B cell (primary cell): ENCODE results near the gene LRP2. TPM values are rescaled to one million over a fixed set of nuclear protein-coding genes. Genes with fewer than 3 reads are reported as not detected.

Experiments used
- ATAC-seq: fragments of 200-7000 bp; cut with Tn5 transposase; one replicate; pipeline ENCODE4 v1.10.0; 2021; ENCODE audit warnings: low read depth, mild to moderate bottlenecking, moderate number of reproducible peaks, moderate library complexity
- CTCF ChIA-PET: fragments of 350-600 bp; sonication (Branson Sonifier 250); formaldehyde crosslinking; loops from one replicate; lab custom pipeline; 2021; ENCODE audit warnings: antibody characterized with exemption, inconsistent platforms; lab: Charles Lee
- POLR2A ChIA-PET: fragments of 350-600 bp; sonication (Branson Sonifier 250); formaldehyde crosslinking; loops from one replicate; lab custom pipeline; 2021; ENCODE audit warnings: antibody characterized with exemption; lab: Charles Lee
- DNase-seq: peaks from one replicate; pipeline ENCODE4 v3.0.0; 2013
- H2AFZ ChIP-seq: 2 replicates; pipeline ENCODE4 v1.6.1; 2012; ENCODE audit warnings: mild to moderate bottlenecking, low read depth, low read length; ENCODE audit not compliant: insufficient read depth, poor library complexity, severe bottlenecking
- H3K27ac ChIP-seq, 2 donors: 1 replicate in 1 of 2; 2 replicates in 1 of 2; pipeline ENCODE4 v1.5.1; 2012 to 2013; ENCODE audit warnings: low read length in 2 of 2, mild to moderate bottlenecking in 2 of 2, moderate library complexity in 1 of 2
- H3K27me3 ChIP-seq, 4 experiments: fragments of 200-600 bp in 1 of 4; sonication (generic) in 1 of 4; replicated peaks in 1 of 4; 1 replicate in 2 of 4; 2 replicates in 2 of 4; pipeline versions ENCODE4 v1.6.1 to v1.7.0; 2013 to 2016; ENCODE audit warnings: low read length in 3 of 4, mild to moderate bottlenecking in 2 of 4, mixed read lengths in 1 of 4, moderate library complexity in 1 of 4; ENCODE audit not compliant: insufficient read depth in 4 of 4, control insufficient read depth in 3 of 4; ENCODE audit errors: control extremely low read depth in 1 of 4
- H3K36me3 ChIP-seq, 2 experiments: replicated peaks in 1 of 2; 1 replicate in 1 of 2; 2 replicates in 1 of 2; pipeline versions ENCODE4 v1.6.1 to v1.7.1; 2013; ENCODE audit warnings: low read length in 1 of 2; ENCODE audit not compliant: insufficient read depth in 2 of 2, control insufficient read depth in 1 of 2; ENCODE audit errors: control extremely low read depth in 1 of 2, extremely low read depth in 1 of 2
- H3K4me1 ChIP-seq, 2 donors: fragments of 200-600 bp in 1 of 2; sonication (generic) in 1 of 2; 1 replicate in 1 of 2; 2 replicates in 1 of 2; pipeline versions ENCODE4 v1.5.1 to v1.6.1; 2013 to 2017; ENCODE audit warnings: low read length in 2 of 2; ENCODE audit not compliant: control insufficient read depth in 2 of 2, insufficient read depth in 2 of 2
- H3K4me2 ChIP-seq: replicated peaks from 2 replicates; pipeline ENCODE3; 2012; ENCODE audit warnings: mild to moderate bottlenecking, low read depth, low read length; ENCODE audit not compliant: poor library complexity, severe bottlenecking
- H3K4me3 ChIP-seq, 5 experiments: fragments of 200-600 bp in 1 of 5; sonication (generic) in 1 of 5; 1 replicate in 3 of 5; 2 replicates in 2 of 5; pipeline versions ENCODE4 v1.5.1 to v1.7.0; 2011 to 2016; ENCODE audit warnings: low read length in 4 of 5, mild to moderate bottlenecking in 4 of 5, low read depth in 2 of 5, control low read depth in 1 of 5, moderate library complexity in 1 of 5; ENCODE audit not compliant: insufficient read depth in 1 of 5; ENCODE audit errors: control extremely low read depth in 1 of 5, extremely low read depth in 1 of 5
- H3K79me2 ChIP-seq: fragments of 200-600 bp; sonication (generic); one replicate; pipeline ENCODE4 v1.6.0; 2016; ENCODE audit warnings: low read length; ENCODE audit not compliant: control insufficient read depth, insufficient read depth
- H3K9ac ChIP-seq: fragments of 200-600 bp; sonication (generic); 2 replicates; pipeline ENCODE4 v1.6.1; 2017; ENCODE audit warnings: mild to moderate bottlenecking, low read length, moderate library complexity
- H3K9me3 ChIP-seq, 3 donors: one replicate each; pipeline versions ENCODE4 v1.6.1 to v1.7.1; 2013; ENCODE audit warnings: low read length in 2 of 3; ENCODE audit not compliant: control insufficient read depth in 2 of 3, insufficient read depth in 1 of 3; ENCODE audit errors: control extremely low read depth in 1 of 3
- H4K20me1 ChIP-seq: 2 replicates; pipeline ENCODE4 v1.6.0; 2012; ENCODE audit warnings: mild to moderate bottlenecking, low read length; ENCODE audit not compliant: insufficient read depth, control insufficient read depth, poor library complexity, severe bottlenecking
- H3K27ac Mint-ChIP-seq: one replicate; pipeline ENCODE4 v1.8.0; 2021; ENCODE audit warnings: mixed read lengths
- H3K27me3 Mint-ChIP-seq: one replicate; pipeline ENCODE4 v1.8.0; 2021; ENCODE audit warnings: mixed read lengths
- H3K4me1 Mint-ChIP-seq: one replicate; pipeline ENCODE4 v1.8.0; 2021; ENCODE audit warnings: mixed read lengths
- H3K4me3 Mint-ChIP-seq: one replicate; pipeline ENCODE4 v1.8.0; 2021; ENCODE audit warnings: mixed read lengths
- H3K9me3 Mint-ChIP-seq: one replicate; pipeline ENCODE4 v1.8.0; 2022; ENCODE audit warnings: mixed read lengths; ENCODE audit not compliant: insufficient read depth
- EZH2 ChIP-seq: IDR thresholded peaks from 2 replicates; pipeline ENCODE4 v1.6.1; 2012; ENCODE audit warnings: borderline replicate concordance, low read depth, mild to moderate bottlenecking, moderate library complexity, low read length; ENCODE audit not compliant: insufficient read depth, poor library complexity, severe bottlenecking
- WGBS: methylation state at CpG from one replicate; pipeline ENCODE4 v1.1.5; 2013; ENCODE audit warnings: missing lambda C conversion rate; ENCODE audit not compliant: insufficient coverage; 5-methylcytosine and 5-hydroxymethylcytosine counted together
- intact Hi-C: fragments of 100-400 bp; cut with micrococcal nuclease; formaldehyde crosslinking; loops from one replicate; pipeline ENCODE4 v1.10.0; 2022
- polyA plus RNA-seq: library from polyadenylated mRNA; depleted of rRNA; stranded (reverse); fragments of >200 nt; gene quantifications from 2 replicates; pipeline ENCODE4 v1.2.3, GENCODE V29; 2012
- total RNA-seq, 2 donors: library from RNA; stranded (reverse); fragments of 120-200 nt in 1 of 2; gene quantifications; 1 replicate in 1 of 2; 2 replicates in 1 of 2; pipeline versions ENCODE4 v1.2.3 to v1.2.4, GENCODE V29; 2013 to 2022
- TF ChIP-seq, protein P1 (sequence below): fragments of 200-600 bp; IDR thresholded peaks from one replicate; pipeline ENCODE4 v1.8.0; 2022; ENCODE audit warnings: antibody characterized with exemption, mild to moderate bottlenecking

LRP2 gene
- total and polyA plus RNA-seq, 2 donors (not counting 1 experiment from before 2014, with no cell fraction given): not detected

DNA sequence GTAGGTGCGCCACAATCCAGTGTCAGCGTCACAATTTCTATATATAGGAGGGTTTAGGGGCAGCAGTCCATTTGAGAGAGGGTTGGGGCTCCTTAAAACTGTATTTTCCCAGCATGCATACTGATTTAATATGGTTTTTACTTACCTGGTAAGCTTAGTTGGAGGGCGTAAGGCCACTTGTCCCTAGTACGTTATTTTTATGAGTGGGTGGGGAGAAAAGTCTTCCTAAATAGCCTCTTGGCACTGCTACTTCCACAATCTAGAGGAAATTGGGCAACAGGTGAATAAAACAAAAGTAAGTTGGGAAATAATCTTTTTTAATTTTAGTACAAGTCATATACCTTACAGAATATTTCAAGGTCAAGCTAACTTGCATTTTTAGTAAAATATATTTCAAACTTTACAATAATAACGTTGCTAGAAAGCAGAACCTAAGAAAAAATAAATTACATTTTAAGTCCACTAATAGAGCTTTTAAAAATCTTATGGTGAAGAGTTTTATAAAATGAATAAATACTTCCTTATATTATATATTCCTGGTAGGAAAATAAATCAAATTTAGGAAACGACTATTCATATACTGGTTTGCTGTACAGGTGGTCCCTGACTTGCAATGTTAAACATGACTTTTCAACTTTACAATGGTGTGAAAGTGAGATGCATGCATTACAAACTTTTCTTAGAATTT, 272.1 kb downstream of the LRP2 start:
- no peak for ATAC-seq
- no peak overlapping the region for H3K9ac ChIP-seq
- H3K36me3 ChIP-seq: no peaks in the 10 kb centered on the region
- POLR2A ChIA-PET: no interaction called here
- no peaks in the 10 kb centered on the region for H3K27me3 Mint-ChIP-seq
- H2AFZ ChIP-seq: no peak overlapping the region
- CTCF ChIA-PET: no interaction called here
- no peak overlapping the region for H3K4me2 ChIP-seq
- H3K4me3 Mint-ChIP-seq: no peak overlapping the region
- H3K4me3 ChIP-seq: no peak overlapping the region
- DNase-seq: no peak
- no peaks in the 10 kb centered on the region for H4K20me1 ChIP-seq
- TF ChIP-seq EZH2: no peak
- TF ChIP-seq, protein P1, sequence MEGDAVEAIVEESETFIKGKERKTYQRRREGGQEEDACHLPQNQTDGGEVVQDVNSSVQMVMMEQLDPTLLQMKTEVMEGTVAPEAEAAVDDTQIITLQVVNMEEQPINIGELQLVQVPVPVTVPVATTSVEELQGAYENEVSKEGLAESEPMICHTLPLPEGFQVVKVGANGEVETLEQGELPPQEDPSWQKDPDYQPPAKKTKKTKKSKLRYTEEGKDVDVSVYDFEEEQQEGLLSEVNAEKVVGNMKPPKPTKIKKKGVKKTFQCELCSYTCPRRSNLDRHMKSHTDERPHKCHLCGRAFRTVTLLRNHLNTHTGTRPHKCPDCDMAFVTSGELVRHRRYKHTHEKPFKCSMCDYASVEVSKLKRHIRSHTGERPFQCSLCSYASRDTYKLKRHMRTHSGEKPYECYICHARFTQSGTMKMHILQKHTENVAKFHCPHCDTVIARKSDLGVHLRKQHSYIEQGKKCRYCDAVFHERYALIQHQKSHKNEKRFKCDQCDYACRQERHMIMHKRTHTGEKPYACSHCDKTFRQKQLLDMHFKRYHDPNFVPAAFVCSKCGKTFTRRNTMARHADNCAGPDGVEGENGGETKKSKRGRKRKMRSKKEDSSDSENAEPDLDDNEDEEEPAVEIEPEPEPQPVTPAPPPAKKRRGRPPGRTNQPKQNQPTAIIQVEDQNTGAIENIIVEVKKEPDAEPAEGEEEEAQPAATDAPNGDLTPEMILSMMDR: no peak
- no peaks in the 10 kb centered on the region for H3K27me3 ChIP-seq
- intact Hi-C loops: no loop called here
- peaks cover 2 to 3% of the 10 kb centered on the region in 2 donors for H3K4me1 ChIP-seq
- peaks cover 13% of the 10 kb centered on the region for H3K4me1 Mint-ChIP-seq
- no peaks in the 10 kb centered on the region for H3K9me3 Mint-ChIP-seq
- H3K27ac ChIP-seq: no peak overlapping the region
- no peaks in the 10 kb centered on the region for H3K9me3 ChIP-seq
- H3K27ac Mint-ChIP-seq: no peak overlapping the region
- no CpG with 5 or more reads among the region's 6 CpGs for WGBS
- no peaks in the 10 kb centered on the region for H3K79me2 ChIP-seq

DNA sequence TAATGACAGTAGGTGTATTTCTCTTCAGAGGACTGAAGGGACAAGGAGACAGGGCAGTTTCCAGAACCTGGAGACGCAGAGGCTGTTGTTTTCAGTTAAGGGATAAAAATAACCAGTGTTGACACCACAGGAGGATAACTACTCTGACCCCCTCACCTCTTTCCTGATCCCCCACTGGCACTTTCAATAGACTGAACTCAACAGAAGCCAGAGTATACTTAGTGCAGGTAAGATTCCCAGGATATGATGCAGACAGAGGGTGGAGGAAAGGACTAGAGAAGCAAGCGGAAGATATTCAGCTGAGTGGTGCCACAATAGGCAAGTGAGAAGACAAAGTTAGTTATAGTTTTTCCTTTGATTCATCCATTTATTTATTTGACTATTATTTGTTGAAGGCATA, 273.2 kb downstream of the LRP2 start:
- Histone ChIP-seq H3K36me3 (no peaks in the 10 kb centered on the region), H3K4me3 (no peak overlapping the region), H3K79me2 (no peaks in the 10 kb centered on the region), H4K20me1 (no peaks in the 10 kb centered on the region), H3K4me2 (no peak overlapping the region), H3K27ac (no peak overlapping the region), H3K4me1 (no peaks in the 10 kb centered on the region), H3K9ac (no peak overlapping the region), H2AFZ (no peak overlapping the region), H3K9me3 (no peaks in the 10 kb centered on the region), H3K27me3 (no peaks in the 10 kb centered on the region)
- ChIA-PET POLR2A (no interaction called here), CTCF (no interaction called here)
- DNase-seq (no peak), ATAC-seq (no peak)
- no peaks in the 10 kb centered on the region for H3K27me3 Mint-ChIP-seq
- H3K4me1 Mint-ChIP-seq: peaks cover 8% of the 10 kb centered on the region
- H3K4me3 Mint-ChIP-seq: no peak overlapping the region
- H3K27ac Mint-ChIP-seq: no peak overlapping the region
- intact Hi-C loops: no loop called here
- WGBS: no CpG with 5 or more reads among the region's 2 CpGs
- TF ChIP-seq EZH2: no peak
- TF ChIP-seq, protein P1: no peak
- no peaks in the 10 kb centered on the region for H3K9me3 Mint-ChIP-seq
